DND-41 (cell line): ENCODE data around the gene KLHL2.
"Not testable (repeated sequence)": the region's sequence is repeated elsewhere in the genome, so short reads cannot be mapped to it uniquely, and the experiment has no call there.

Source experiments
- CTCF ChIP-seq: IDR thresholded peaks from 2 replicates; pipeline ENCODE4 v1.5.1; 2012; ENCODE audit warnings: borderline replicate concordance, low read length, moderate library complexity, mild to moderate bottlenecking; ENCODE audit not compliant: poor library complexity, severe bottlenecking; ENCODE audit errors: extremely low read depth
- EZH2 ChIP-seq: IDR thresholded peaks from 3 replicates; pipeline ENCODE4 v1.6.1; 2012; ENCODE audit warnings: borderline replicate concordance, low read depth, mild to moderate bottlenecking, moderate library complexity, low read length, inconsistent platforms; ENCODE audit not compliant: severe bottlenecking

- not testable (repeated sequence) for TF ChIP-seq CTCF, EZH2
These were observed 56.1 kb downstream of the KLHL2 start for GRCh38 chr4:165263466-165263865.
